HepG2 (cell line): ENCODE results near the gene CD4. TPM values are rescaled to one million over a fixed set of nuclear protein-coding genes. Genes with fewer than 3 reads are reported as not detected.

Experiments used
- AKAP8 ChIP-seq: sonication (generic); formaldehyde crosslinking; IDR thresholded peaks from 2 replicates; pipeline ENCODE4 v1.5.1; 2020; ENCODE audit warnings: mild to moderate bottlenecking, missing genetic modification reagents
- GTF2F1 ChIP-seq: fragments of 150-350 bp; IDR thresholded peaks from 2 replicates; pipeline ENCODE4 v1.6.1; 2014; ENCODE audit warnings: low read length
- HBP1 ChIP-seq: IDR thresholded peaks from 2 replicates; pipeline ENCODE4 v1.6.1; 2016; ENCODE audit warnings: low read depth, control low read depth
- JUNB ChIP-seq: sonication (generic); formaldehyde crosslinking; IDR thresholded peaks from 2 replicates; pipeline ENCODE4 v1.8.0; 2022; ENCODE audit warnings: missing genetic modification reagents, mild to moderate bottlenecking, borderline replicate concordance
- MIXL1 ChIP-seq: IDR thresholded peaks from 2 replicates; pipeline ENCODE4 v1.6.1; 2016
- PRMT3 ChIP-seq: sonication (generic); formaldehyde crosslinking; IDR thresholded peaks from 2 replicates; pipeline ENCODE4 v1.8.1; 2022; ENCODE audit warnings: low read depth, mild to moderate bottlenecking, moderate library complexity, missing genetic modification reagents, borderline replicate concordance
- RFX3 ChIP-seq: IDR thresholded peaks from 2 replicates; pipeline ENCODE4 v1.6.1; 2016; ENCODE audit warnings: missing biosample characterization, missing genetic modification reagents
- TARDBP ChIP-seq: sonication (generic); formaldehyde crosslinking; IDR thresholded peaks from 2 replicates; pipeline ENCODE4 v1.8.0; 2022; ENCODE audit warnings: mild to moderate bottlenecking, missing genetic modification reagents
- THAP9 ChIP-seq: sonication (generic); formaldehyde crosslinking; IDR thresholded peaks from 2 replicates; pipeline ENCODE4; 2020; ENCODE audit warnings: missing genetic modification reagents, mild to moderate bottlenecking, borderline replicate concordance
- TRIM22 ChIP-seq: fragments of 450-650 bp; IDR thresholded peaks from 2 replicates; pipeline ENCODE4 v1.6.1; 2017
- ZFYVE20 ChIP-seq: sonication (generic); formaldehyde crosslinking; IDR thresholded peaks from 2 replicates; pipeline ENCODE4 v1.8.0; 2023; ENCODE audit warnings: low read depth, mild to moderate bottlenecking, moderate library complexity, missing genetic modification reagents, borderline replicate concordance
- ZNF264 ChIP-seq: sonication (generic); formaldehyde crosslinking; IDR thresholded peaks from 2 replicates; pipeline ENCODE4 v1.4.0; 2020; ENCODE audit warnings: missing genetic modification reagents
- ZNF777 ChIP-seq: sonication (generic); formaldehyde crosslinking; IDR thresholded peaks from 2 replicates; pipeline ENCODE4 v1.4.0; 2020; ENCODE audit warnings: missing genetic modification reagents
- polyA plus RNA-seq, 8 experiments: library from polyadenylated mRNA; depleted of rRNA in 3 of 8; stranded (reverse) in 7 of 8; unstranded in 1 of 8; fragments of >200 nt; fragmentation: Illumina TruSeq in 4 of 8; extraction: Trizol in 4 of 8; gene quantifications; 2 replicates each; pipeline versions ENCODE4 v1.2.1 to v1.2.3, GENCODE V29; 2011 to 2016; ENCODE audit warnings: low read depth in 4 of 8, missing spikeins in 1 of 8, mixed read lengths in 1 of 8; ENCODE audit not compliant: insufficient read depth in 1 of 8
- total RNA-seq, 5 experiments: library from RNA; depleted of rRNA; stranded (reverse); fragments of >200 nt; fragmentation: Illumina TruSeq; extraction: Trizol; gene quantifications; 2 replicates each; pipeline ENCODE4 v1.2.3, GENCODE V29; 2016; ENCODE audit warnings: low read depth in 1 of 5
- TF ChIP-seq, protein P1 (sequence below): sonication (generic); formaldehyde crosslinking; IDR thresholded peaks from 2 replicates; pipeline ENCODE4 v1.4.0; 2020; ENCODE audit warnings: missing genetic modification reagents
- TF ChIP-seq, protein P2 (sequence below): IDR thresholded peaks from 2 replicates; pipeline ENCODE4 v1.6.1; 2012; ENCODE audit warnings: low read depth, low read length, improper control_type of control experiment
- TF ChIP-seq, protein P3 (sequence below): sonication (generic); formaldehyde crosslinking; IDR thresholded peaks from 2 replicates; pipeline ENCODE4 v1.9.0; 2022; ENCODE audit warnings: low read depth, missing genetic modification reagents

Gene CD4
- total and polyA plus RNA-seq, 2 of the 13 experiments (the other 11 are each of a cell fraction or from before 2014, with no cell fraction given) = 0.07 to 0.95 TPM

GRCh38 chr12:6792522-6793201 is 3.3 kb downstream of the CD4 start (continued):
- peak; percentile 91 for TF ChIP-seq TARDBP
- TF ChIP-seq ZNF264 (CRISPR knock-in tag) = no peak; the same call in 1 of the 2 replicates
- TF ChIP-seq, protein P1, sequence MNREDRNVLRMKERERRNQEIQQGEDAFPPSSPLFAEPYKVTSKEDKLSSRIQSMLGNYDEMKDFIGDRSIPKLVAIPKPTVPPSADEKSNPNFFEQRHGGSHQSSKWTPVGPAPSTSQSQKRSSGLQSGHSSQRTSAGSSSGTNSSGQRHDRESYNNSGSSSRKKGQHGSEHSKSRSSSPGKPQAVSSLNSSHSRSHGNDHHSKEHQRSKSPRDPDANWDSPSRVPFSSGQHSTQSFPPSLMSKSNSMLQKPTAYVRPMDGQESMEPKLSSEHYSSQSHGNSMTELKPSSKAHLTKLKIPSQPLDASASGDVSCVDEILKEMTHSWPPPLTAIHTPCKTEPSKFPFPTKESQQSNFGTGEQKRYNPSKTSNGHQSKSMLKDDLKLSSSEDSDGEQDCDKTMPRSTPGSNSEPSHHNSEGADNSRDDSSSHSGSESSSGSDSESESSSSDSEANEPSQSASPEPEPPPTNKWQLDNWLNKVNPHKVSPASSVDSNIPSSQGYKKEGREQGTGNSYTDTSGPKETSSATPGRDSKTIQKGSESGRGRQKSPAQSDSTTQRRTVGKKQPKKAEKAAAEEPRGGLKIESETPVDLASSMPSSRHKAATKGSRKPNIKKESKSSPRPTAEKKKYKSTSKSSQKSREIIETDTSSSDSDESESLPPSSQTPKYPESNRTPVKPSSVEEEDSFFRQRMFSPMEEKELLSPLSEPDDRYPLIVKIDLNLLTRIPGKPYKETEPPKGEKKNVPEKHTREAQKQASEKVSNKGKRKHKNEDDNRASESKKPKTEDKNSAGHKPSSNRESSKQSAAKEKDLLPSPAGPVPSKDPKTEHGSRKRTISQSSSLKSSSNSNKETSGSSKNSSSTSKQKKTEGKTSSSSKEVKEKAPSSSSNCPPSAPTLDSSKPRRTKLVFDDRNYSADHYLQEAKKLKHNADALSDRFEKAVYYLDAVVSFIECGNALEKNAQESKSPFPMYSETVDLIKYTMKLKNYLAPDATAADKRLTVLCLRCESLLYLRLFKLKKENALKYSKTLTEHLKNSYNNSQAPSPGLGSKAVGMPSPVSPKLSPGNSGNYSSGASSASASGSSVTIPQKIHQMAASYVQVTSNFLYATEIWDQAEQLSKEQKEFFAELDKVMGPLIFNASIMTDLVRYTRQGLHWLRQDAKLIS (CRISPR knock-in tag) = no peak
- TF ChIP-seq RFX3 (CRISPR knock-in tag) = no peak
- TF ChIP-seq PRMT3 (CRISPR knock-in tag) = no peak
- TF ChIP-seq AKAP8 (CRISPR knock-in tag) = peak; percentile 75
- no peak for TF ChIP-seq ZNF777
- no peak for TF ChIP-seq JUNB
- TF ChIP-seq, protein P2, sequence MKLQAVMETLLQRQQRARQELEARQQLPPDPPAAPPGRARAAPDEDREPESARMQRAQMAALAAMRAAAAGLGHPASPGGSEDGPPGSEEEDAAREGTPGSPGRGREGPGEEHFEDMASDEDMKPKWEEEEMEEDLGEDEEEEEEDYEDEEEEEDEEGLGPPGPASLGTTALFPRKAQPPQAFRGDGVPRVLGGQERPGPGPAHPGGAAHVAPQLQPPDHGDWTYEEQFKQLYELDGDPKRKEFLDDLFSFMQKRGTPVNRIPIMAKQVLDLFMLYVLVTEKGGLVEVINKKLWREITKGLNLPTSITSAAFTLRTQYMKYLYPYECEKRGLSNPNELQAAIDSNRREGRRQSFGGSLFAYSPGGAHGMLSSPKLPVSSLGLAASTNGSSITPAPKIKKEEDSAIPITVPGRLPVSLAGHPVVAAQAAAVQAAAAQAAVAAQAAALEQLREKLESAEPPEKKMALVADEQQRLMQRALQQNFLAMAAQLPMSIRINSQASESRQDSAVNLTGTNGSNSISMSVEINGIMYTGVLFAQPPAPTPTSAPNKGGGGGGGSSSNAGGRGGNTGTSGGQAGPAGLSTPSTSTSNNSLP = no peak
- peak; percentile 55 for TF ChIP-seq MIXL1 (CRISPR knock-in tag)
- no peak for TF ChIP-seq ZFYVE20 (CRISPR knock-in tag)
- no peak for TF ChIP-seq HBP1 (CRISPR knock-in tag)
- peak; percentile 69; the same call in 1 of the 2 replicates for TF ChIP-seq THAP9
- TF ChIP-seq, protein P3, sequence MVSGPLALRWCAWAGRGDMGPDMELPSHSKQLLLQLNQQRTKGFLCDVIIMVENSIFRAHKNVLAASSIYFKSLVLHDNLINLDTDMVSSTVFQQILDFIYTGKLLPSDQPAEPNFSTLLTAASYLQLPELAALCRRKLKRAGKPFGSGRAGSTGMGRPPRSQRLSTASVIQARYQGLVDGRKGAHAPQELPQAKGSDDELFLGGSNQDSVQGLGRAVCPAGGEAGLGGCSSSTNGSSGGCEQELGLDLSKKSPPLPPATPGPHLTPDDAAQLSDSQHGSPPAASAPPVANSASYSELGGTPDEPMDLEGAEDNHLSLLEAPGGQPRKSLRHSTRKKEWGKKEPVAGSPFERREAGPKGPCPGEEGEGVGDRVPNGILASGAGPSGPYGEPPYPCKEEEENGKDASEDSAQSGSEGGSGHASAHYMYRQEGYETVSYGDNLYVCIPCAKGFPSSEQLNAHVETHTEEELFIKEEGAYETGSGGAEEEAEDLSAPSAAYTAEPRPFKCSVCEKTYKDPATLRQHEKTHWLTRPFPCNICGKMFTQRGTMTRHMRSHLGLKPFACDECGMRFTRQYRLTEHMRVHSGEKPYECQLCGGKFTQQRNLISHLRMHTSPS (CRISPR knock-in tag) = 0 out of 2 replicates have a peak, but pooled peaks have one; percentile 36
- TF ChIP-seq TRIM22 = no peak
- no peak for TF ChIP-seq GTF2F1
